ENCODE results near the gene FASTKD3.

Gene FASTKD3

DNA sequence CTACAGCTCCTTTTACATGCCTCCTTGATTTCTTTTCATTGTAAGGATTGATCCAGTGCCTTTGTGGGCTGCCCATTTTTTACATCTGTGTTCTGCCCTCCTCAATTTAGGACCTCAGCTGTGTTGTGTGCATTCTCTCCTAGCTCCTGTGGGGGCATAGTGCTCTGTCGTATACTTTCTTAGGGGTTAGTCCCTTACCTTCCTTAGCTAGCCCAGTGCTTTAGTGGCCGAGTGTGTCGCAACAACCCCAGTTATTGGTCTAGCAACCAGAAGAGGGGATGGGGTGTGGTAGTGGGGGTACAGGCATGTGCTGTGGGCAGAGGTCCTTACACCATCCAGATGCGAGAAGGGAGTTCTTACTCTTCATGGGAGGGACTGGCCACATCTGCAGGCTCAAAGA is 12.3 kb upstream of the FASTKD3 start:
- no peak for DNase-seq (ENCODE audit: low read depth in 2 of 2, low spot score in 1 of 2)

DNA sequence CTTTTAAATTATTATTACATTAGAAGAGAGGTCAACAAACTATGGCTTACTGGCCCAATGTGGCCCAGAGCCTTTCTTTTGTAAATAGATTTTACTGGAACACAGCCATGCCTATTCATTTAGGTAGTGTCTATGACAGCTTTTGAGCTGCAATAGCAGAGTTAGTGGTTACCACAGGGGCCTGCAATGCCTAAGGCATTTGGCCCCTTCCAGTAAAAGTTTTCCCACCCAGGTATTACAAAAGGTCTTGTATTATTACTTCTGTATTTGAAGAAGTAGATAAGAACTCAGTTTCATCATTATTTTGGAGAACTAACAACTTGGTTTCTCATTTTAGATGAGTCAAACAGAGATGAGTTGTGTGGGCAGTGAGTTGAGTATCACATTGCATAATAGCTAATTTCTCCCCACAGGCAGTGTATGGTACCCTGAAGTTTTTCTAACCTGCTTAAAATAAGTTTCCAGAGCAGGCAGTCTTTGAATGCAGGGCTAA is 9.6 kb upstream of the FASTKD3 start:
- DNase-seq (ENCODE audit: low read depth in 2 of 2, low spot score in 1 of 2) = no peak

DNA sequence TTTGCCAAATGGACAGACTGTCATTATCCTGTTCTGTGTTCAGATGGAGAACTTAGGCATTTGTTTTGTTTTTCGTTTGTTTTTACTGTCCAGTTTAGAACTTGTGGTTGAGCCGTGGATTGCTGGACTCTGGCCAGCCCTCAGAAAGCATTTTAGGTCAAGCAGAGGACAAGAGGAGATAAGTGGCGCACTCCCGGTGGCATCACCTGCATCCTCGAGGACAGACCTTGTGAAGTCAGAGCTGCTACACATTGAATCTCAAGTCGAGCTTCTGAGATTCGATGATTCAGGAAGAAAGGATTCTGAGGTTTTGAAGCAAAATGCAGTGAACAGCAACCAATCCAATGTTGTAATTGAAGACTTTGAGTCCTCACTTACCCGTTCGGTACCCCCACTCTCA is 9.0 kb upstream of the FASTKD3 start:
- DNase-seq (ENCODE audit: low read depth in 2 of 2, low spot score in 1 of 2) = no peak

DNA sequence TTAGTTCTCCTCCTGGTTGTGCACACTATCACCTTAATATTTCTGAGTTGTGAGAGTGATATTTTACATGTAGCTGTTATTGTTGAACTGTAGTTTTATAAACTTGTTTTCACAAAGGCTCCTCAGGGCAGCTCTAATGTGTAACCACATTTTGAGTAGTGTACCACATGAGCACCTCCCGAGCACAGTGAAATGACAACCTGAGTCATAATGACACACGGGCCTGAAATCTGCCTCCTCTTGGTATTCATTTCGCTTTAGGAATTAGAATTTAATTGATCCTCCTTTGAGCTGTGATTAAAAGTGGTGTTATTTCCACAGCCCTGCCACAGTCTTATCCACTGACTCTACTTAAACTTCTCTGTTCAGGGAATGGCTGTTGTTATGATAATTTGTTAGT is 8.0 kb upstream of the FASTKD3 start:
- no peak for DNase-seq (ENCODE audit: low read depth in 2 of 2, low spot score in 1 of 2)

DNA sequence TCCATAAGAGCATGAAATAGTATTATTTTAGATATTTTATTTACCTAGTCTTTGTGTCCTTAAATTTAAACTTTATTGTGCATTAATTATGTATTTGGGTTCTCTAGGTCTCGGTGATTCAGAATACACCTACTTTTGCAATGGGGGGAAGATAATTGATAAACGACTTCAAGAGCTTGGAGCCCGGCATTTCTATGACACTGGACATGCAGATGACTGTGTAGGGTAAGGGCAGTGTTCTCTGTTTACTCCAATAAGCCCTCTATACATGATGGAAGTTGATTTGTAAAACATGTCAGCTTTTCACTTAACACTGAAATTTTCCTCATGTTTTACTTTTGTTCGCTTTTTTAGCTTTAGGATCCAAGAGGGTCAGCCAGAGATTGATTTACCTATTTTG is 6.3 kb upstream of the FASTKD3 start:
- DNase-seq (ENCODE audit: low read depth in 2 of 2, low spot score in 1 of 2) = no peak

DNA sequence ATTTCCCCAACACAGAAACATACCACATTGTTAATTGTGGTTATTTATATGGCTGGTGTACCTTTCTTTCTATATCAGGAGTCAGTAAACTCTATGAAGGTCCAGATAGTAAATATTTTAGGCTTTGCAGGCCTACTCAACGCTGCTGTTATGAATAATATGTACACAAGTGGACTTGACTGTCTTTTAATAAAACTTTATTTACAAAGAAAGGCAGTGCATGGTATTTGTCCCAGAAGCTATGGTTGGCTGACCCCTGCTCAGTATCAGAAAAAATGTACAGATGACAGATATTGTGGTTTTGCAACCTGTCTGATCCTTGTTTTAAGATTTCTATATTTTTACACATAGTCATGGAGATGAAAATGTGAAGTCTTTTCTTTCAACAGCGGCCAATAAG is 5.8 kb upstream of the FASTKD3 start:
- no peak for DNase-seq (ENCODE audit: low read depth in 2 of 2, low spot score in 1 of 2)

DNA sequence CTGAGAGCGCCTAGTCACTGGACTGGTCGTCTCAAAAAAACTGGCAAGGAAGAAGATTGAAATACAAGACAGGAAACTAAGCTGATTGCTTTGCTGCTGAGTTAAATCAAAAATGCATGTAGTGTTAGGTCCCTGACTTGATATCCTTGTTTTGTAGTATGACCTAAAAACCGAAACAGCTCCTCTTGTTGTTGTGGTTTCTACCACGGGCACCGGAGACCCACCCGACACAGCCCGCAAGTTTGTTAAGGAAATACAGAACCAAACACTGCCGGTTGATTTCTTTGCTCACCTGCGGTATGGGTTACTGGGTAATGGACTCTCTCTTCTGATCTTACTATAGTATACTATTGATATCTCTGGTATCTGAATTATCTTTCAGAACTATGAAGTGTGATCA is 4.4 kb upstream of the FASTKD3 start:
- no peak for DNase-seq (ENCODE audit: low read depth in 2 of 2, low spot score in 1 of 2)

DNA sequence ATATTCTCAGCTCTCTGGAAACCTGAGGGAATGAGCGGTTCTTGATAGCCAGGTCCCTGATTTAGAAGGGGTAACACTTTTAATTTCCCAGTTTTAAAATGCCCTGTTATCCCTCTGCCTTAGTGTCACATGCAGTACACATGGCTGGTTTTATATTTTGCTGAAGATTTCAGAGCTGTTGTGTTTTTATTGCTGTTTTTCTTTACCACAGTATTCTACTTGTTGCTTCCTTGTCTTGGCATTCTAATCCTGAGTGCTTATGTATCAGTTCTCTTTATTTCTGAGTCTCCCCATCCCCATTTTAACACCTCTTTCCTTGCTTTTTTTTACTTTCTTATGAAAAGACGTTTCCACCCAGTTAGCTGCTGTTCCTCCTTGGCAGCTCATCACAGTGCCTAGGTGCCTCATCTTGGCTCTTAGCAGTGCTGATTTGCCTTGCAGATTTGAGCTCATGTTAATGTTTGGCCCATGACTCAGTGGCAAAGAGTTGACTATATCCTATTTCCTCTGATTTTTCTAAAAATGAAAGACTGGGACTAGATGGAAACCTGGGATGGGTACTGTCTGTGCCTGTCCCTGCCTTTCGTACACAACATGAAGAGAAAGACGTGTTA is 3.8 kb upstream of the FASTKD3 start:
- DNase-seq (ENCODE audit: low read depth in 2 of 2, low spot score in 1 of 2) = no peak

DNA sequence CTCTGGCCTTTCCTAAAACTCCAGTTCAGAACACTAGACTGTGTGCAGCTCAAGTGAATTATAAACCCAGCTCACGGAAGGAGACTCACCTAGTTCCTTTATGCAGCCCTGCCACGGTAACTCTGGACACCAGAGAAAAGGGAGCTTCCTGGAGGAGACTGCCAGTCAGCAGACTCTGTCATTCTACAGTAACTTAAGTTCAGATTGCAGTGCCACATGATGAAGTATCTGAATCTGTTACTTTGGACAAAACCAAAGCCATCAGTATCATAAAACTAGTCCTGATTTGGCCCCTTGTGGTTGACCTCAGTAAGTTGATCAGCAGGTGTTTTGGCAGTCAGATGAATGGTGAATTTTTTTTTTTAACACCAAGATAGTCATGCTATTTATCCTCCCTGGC is 2.8 kb upstream of the FASTKD3 start:
- no peak for DNase-seq (ENCODE audit: low read depth in 2 of 2, low spot score in 1 of 2)

DNA sequence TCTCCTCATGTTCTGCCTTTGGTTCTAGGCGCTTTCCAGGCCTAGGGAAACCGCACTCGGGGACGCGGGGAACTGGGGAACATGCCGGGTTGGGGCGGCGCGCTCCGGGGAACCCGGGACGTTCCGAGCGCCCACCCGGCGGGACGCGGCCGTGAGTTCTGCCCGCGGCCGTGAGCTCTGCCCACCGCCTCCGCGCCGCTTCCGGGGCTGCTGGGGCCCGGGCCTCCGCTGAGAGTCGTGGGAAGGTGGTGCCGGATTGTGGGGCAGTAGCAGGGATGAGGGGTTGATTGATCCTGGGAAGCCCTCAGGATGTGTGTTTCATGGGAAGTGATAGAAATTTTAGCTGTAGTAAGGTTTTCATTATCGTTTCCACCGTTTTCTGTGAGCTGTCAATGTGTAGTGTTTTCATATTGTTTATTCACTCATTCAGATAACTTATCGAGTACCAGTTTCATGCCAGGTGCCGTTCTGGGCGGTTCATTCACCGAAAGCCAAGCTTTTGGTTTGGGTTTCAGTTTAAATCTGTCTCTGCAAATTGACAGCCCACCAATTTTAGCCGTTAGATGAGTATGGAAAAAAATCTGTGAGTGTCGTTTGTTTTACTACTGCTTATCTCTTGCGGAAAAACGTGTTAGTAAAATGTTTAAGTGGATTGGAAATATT is 774 bp upstream of the FASTKD3 start:
- no peak for DNase-seq (ENCODE audit: low read depth in 2 of 2, low spot score in 1 of 2)

DNA sequence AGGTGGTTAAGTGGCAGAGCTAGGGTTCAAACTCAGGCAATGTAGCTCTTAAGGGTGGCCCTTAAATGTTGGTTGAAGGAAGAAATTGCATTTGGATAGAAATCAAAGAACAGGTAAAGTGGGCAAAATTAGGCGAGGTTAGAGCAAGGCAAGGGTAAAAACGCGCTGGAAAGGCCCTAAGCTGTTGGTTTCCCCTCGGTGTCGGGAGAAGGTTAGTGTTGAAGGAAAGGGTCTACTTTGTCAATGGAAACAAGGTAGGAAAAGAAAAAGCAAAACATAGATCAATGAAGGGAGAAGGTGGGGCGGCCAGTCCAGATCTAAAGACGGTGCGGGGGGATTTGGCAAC is 431 bp downstream of the FASTKD3 start:
- no peak for DNase-seq (ENCODE audit: low read depth in 2 of 2, low spot score in 1 of 2)

DNA sequence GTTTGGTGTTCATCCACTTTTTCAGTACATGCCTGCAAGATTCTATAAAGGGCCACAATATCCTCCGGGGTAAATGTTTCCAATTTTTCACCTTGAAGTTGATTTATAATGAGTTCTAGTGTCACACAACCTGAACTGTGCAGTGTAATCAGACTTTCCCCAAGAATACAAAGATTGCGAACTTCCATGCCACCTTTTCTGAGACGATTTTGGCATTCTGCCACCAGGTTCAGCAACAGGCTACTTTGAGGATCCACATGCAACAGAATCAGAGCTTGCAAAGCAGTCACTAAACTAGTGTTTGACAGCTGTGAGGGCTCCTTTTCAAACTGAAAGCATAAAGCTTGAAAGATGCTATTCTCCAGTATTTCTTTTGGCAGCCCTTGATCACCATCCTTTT is 1.6 kb downstream of the FASTKD3 start:
- DNase-seq (ENCODE audit: low read depth in 2 of 2, low spot score in 1 of 2) = no peak

DNA sequence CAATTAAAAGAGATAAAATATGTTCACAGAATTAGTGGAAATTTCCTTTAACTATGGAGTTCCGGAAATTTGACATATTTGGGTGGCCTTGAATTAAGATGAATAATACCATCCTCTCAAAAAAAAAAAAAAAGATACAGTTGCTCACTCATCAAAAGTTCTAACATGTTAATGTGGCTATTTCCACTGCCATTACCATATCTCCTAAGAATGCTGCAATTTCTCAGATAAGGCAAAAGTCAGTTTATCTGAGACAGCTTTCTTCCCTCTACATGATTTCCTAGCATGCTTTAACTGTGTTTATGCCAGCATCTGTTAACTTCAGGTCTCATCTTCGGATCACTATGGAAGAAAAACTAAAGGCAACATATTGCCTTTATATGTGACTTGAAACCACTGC is 2.6 kb downstream of the FASTKD3 start:
- DNase-seq (ENCODE audit: low read depth in 2 of 2, low spot score in 1 of 2) = no peak

DNA sequence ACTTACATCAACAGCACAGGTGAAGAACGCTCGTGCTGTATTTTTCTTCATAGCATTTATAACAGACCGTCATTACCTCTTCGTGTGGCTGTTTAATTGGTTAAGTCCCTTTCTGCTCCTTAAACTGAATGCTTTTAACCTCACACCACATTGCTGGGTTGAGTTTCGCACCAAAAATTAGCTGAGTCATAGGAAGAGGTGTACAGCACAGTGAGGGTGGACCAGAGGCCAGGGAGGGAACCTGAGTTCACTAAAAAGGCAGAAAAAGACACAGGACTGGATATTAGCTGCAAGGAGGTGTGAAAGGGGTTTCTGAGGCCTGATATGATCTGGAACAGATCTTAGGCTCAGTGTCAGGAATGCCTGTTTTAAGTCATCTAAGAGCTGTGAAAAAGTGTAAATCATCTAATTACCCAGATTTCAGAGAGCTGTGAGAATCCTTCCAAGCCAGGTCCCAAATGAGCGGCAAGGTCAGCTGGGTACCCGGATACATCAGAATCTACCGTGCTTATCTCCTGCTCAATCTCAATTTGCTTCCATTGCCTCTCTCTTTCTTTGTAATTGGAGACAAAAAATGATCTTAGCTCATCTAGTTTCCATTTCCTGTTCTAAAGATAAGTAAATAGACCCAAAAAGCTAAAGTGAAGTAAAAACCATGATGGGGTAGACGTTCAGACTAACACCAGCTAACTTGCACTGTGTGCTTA is 10.8 kb downstream of the FASTKD3 start:
- no peak for DNase-seq (ENCODE audit: low read depth in 2 of 2, low spot score in 1 of 2)

DNA sequence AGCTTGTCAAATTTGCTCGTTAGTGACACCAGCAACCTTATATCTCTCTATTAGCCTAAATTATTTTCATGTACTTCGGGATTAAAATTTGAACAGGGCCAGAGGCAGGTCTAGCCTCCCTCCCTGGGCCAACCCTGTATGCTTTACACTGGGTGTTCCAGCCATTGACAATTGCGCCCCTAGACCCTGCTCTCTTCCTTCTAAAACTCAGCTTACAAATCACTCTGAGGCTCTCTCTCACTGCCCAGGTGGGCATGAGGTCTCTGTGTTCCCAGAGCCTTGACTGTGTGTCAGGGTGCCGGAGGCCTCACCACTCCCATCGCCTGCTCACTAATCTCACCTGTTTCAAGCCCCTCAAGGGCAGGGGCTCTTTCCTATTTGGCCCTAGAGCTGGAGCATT is 11.5 kb downstream of the FASTKD3 start:
- DNase-seq (ENCODE audit: low read depth in 2 of 2, low spot score in 1 of 2) = no peak

DNA sequence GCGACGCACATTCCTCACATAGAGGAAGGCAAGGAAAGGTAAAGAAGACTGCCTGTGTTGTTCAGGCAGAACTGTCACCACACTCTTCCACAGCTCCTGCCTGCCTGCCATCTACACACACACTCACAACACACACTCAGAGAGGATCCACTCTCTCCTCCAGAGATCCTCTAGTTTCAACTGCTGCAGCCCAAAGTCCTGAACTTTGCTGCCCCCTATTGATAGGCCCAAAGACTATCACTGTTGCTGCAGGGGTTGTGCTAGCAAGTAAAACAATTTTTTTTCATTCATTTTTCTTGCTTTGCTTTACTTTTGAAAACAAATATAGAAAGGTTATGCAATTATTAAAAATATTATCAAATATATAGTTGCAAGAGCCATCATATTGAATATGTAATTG is 12.0 kb downstream of the FASTKD3 start:
- no peak for DNase-seq (ENCODE audit: low read depth in 2 of 2, low spot score in 1 of 2)

DNA sequence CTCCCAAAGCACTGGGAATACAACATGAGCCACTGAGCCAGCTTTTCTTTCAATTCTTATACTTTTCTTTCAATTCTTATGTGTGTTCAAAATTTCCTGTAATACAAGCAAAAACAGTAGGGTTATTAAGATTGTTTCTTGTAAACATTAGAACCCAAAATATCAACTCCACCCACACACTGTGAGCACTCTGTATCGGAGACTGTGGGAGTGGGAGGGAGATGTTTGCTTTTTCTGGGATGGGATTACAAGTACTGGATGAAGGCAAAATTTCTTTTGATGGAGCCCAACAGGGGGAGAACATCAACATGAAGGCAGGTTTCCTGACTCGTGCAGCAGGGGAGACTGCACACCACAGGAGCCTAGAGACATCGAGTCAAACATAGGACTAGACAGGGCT is 13.2 kb downstream of the FASTKD3 start:
- DNase-seq (ENCODE audit: low read depth in 2 of 2, low spot score in 1 of 2) = no peak

DNA sequence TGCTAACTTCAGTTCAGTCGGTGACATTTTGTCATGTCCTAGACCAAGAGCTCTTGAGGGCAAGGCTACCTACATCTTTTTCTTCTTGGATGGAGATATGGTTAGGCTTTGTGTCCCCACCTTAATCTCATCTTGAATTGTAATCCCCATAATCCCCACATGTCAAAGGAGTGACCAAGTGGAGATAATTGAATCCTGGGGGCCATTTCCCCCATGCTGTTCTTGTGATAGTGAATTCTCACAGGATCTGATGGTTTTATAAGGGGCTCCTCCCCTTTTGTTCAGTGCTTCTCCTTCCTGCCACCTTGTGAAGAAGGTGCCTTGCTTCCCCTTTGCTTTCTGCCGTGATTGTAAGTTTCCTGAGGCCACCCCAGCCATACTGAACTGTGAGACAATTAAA is 15.8 kb downstream of the FASTKD3 start:
- DNase-seq (ENCODE audit: low read depth in 2 of 2, low spot score in 1 of 2) = no peak

DNA sequence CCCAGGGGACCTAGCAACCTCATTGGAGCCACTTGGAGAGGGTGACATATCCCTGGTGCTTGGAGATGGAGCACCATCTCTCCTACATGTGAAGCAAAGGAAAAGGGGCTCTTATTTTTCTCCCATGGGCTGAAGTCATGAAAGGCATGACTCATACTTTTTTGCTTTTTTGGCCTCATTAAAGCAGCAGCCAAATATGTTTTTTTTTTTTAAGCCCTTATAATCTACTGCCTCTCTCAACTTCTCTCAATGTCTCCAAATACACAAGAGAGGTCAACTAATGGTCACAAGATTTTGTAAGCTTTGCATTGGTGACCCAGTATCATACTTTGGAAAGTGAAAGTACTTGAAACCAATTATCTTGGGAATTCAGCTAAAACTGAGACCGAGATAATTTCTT is 16.3 kb downstream of the FASTKD3 start:
- DNase-seq (ENCODE audit: low read depth in 2 of 2, low spot score in 1 of 2) = no peak

DNA sequence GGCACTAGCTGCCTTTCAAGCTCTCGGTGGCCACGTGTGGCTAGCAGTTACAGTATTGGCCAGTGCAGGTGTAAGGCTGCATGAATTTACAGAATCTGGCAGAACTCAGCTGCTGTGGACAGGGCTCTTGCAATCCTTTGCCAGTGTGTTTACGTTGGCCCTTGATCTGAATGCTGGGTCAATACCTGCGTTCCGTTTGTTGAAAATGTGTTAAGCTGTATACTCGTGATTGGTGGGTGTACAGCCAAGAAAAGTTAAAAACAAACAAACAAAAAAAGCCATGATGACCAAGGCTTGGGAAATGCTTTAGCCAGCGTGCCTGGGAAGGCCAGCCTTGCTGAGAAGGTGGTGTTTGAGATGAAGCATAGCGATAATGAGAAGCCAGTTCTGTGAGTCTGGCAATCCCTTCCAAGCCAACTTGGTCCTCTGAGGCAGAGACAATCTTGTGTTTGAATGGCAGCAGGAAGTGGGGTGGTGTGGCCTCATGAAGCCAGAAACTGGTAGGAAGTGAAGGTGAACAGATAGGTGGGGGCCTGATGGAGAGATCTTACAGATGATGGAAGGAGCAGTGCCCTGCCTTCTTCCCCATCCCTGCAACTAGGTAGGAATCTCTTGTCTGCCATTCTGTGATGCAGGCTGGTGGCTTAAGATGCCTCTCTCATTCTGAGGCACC is 17.1 kb downstream of the FASTKD3 start:
- DNase-seq (ENCODE audit: low read depth in 2 of 2, low spot score in 1 of 2) = no peak

DNA sequence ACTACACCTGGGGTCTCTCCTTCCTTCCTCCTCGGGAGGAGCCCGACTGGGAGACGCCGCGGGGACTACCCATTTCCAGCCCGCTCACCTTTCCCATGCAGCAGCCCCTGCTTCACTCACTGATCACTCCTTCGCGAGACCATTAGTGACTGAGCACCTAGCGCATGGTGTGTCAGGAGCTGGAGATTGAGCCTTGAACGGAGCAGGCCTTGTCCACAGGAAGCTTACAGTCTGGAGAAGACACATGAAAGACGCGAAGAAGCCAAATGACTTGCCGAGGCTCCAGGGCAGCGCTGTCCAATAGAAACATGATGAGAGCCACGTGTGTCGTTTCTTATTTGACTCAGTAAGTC is 17.6 kb downstream of the FASTKD3 start:
- DNase-seq (ENCODE audit: low read depth in 2 of 2, low spot score in 1 of 2) = no peak
